GM13976 (cell line): ENCODE measurements around the gene FTSJ1.

Experiments
- DNase-seq: peaks from one replicate; pipeline ENCODE4 v3.0.0; 2012; ENCODE audit warnings: low spot score
- CTCF ChIP-seq: IDR thresholded peaks from 2 replicates; pipeline ENCODE4 v1.5.1; 2012; ENCODE audit warnings: borderline replicate concordance, mild to moderate bottlenecking; ENCODE audit not compliant: insufficient read depth; ENCODE audit errors: extremely low read depth, missing control alignments, control extremely low read depth
- in situ Hi-C: fragments of 300-500 bp; cut with MboI; formaldehyde crosslinking; loops from one replicate; pipeline ENCODE4 v1.12.0; 2022; ENCODE audit warnings: low sequenced_read_pairs, mixed read lengths, inconsistent platforms; ENCODE audit not compliant: unreplicated experiment

FTSJ1 gene

DNA sequence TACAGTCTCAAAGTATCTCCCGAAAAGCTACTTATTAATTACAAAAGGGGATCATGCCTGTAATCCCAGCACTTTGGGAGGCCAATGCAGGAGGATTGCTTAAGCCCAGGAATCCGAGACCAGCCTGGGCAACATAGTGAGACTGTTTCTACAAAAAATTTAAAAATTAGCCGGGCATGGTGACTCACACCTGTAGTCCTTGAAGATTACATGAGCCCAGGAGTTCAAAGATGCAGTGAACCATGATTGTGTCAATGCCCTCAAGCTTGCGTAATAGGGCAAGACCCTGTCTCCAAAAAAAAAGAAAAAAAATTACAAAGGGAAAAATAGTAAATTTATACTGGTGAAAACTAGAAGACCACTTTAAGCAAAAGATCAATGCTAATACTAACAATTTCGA, 29.5 kb downstream of the FTSJ1 start:
- in situ Hi-C loops, result no loop called here
- DNase-seq, result no peak
- TF ChIP-seq CTCF, result no peak

GRCh38 chrX:48507246-48507645, 31.2 kb downstream of the FTSJ1 start:
- in situ Hi-C loops, result no loop called here
- no peak for TF ChIP-seq CTCF
- no peak for DNase-seq

DNA sequence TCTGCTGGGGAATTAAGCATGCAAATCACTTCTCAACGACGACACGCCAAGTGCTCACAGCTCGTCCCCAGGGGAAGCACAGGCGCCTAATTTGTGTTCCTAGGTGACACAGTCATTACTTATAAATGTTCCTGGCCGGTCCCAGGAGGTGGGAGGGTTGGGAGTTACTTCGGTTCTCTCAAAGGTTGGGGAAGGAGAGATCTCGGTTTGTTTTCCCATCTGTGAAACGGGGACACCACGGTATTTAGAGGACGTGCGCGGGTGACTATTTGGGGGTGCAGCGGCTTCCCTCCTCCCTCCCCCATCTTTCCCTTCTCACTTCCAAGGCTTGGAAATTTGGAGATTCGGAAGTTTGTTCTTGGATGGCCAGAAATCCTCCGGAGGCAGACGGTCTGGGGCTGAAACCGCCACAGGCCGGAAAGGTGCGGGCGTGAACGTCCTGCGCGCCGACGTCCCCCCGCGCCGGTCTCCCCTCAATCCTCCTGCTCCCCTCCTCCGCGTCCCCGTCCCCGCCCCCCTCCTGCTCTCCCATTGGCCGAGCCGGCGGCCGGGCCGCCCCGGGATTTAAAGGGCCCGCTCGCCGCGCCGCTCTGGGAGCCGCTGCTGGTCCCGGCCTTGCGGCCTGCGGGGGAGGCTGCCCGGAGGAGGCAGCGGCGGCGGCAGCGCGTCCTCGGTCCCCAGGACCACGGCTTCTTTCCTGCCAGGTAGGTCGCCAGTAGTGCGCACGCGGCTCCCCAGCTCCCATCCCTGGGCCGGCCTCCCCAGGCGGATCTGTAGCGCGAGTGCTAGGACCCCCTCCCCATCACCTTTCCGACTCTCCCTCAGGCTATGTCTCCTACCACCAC, 32.6 kb downstream of the FTSJ1 start, which contains the start of gene PORCN:
Gene PORCN, plus strand, starts transcription at position 593 of the 845 bp plus-strand sequence. CDS start 829 bp downstream, outside the sequence.
- in situ Hi-C loops, result no loop called here
- TF ChIP-seq CTCF, result no peak
- DNase-seq, result peak; percentile 92

DNA sequence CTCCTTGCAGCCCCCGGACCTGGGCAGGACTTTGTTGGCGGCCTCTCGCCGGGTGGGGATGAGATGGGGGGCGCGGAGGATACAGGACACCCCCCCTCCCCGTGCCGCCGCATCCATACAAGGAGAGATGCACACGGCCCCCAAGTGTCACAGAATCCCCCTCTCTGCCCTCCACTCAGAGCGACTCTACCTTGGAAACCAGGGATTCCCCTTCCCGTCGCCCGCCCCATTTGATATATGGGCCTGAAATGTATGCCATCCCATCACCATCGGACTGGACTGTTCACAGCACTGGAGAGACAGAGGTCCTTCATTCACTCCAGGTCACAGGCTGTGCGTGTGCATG, 33.2 kb downstream of the FTSJ1 start:
- no peak for TF ChIP-seq CTCF
- DNase-seq, result no peak
- in situ Hi-C loops, result no loop called here

GRCh38 chrX:48509619-48510018, 33.6 kb downstream of the FTSJ1 start:
- in situ Hi-C loops, result no loop called here
- TF ChIP-seq CTCF, result no peak
- DNase-seq, result no peak

GRCh38 chrX:48511560-48511959, 35.6 kb downstream of the FTSJ1 start:
- no peak for DNase-seq
- no peak for TF ChIP-seq CTCF
- in situ Hi-C loops, result no loop called here
